T follicular helper cell (primary cell): ENCODE results near the gene ZFYVE28.

Experiments
- DNase-seq: peaks from one replicate; pipeline ENCODE4 v3.0.0-alpha.2; 2020; ENCODE audit warnings: low read depth

ZFYVE28 gene

DNA sequence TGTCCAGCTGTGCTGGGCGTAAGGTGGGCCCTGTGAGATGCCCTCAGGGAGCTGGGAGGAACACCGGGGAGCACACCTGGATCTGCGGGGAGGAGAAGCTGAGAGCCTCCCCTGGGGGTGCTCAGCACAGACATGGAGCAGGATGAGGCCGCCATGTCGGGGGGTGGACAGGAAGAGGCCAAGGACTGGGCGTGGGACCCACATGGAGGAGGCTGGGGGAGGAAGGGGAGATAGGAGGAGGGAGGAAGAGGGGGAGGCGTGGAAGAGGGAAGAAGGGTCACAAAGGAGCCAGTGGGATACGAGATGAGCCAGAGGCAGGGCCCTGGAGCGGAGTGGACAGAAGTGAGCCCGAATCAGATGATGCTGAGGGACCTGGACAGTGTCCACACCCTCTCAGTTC lies 66.3 kb downstream of the ZFYVE28 start:
- DNase-seq: no peak

DNA sequence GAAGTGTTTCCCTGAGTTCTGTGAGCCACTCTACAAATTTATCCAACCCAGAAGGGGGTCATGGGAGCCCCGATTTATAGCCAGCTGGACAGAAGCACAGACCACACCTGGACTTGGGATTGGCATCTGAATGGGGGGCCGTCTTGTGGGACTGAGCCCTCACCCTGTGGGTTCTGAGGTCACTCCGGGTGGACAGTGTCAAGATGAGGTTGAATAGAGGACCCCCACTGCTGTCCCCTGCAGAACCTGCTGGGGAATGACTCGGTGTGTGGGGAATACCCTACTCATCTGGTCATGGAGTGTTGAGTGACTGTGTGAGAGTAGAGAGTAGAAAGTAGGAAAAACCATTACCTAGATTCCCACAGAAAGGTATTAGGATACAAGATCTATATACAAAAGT lies 67.5 kb downstream of the ZFYVE28 start:
- DNase-seq: no peak

DNA sequence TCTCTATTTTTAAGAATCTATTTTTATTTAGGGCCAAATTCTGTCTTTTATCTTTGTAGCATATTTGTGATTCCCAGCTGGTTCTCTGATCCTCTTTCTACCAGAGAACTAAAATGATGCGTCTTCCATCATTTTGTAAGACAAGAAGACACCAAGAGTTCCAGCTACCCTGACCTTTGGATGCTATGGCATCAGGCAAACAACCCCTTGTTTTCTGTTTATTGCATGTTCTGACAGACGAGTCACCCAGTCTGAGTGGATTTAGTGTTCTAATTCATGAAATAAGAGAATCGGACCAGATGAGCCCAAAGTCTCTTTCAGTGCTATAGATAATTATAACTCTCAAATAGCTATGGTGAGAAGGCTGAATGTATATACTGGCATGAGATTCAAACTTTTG lies 69.7 kb downstream of the ZFYVE28 start:
- DNase-seq: no peak

DNA sequence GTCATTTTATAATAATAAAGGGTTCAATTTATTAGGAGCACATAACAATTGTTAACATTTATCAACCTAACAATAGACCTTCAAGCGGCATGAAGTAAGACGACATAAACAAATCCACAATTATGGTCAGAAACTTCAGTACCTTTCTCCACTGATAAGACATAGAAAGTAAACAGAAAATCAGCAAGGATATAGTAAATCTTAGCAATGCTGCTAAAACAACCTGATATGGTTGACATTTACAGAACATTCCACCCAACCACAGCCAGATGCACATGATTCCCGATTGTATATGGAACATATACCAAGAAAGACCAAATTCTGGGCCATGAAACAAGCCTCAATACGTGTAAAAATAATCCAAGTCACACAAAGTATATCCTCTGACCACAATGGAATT lies 71.3 kb downstream of the ZFYVE28 start:
- DNase-seq: no peak

DNA sequence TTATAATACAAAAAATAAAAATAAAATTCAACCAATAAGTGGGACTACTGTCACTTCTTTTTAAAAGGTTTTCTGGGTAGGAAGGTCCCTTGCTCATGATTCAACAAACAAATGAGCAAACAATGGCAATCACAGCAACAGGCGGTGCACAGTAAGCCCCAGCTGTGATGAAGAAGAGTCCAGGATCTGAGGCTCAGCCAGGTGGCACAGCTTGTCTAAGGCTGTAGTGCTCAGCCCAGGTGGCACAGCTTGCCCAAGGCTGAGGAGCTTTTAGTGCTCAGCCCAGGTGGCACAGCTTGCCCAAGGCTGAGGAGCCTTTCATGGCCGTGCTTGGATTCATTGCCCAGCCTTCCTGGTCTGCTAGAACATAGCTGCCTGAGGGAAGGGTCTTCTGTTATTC lies 75.0 kb downstream of the ZFYVE28 start:
- DNase-seq: no peak

DNA sequence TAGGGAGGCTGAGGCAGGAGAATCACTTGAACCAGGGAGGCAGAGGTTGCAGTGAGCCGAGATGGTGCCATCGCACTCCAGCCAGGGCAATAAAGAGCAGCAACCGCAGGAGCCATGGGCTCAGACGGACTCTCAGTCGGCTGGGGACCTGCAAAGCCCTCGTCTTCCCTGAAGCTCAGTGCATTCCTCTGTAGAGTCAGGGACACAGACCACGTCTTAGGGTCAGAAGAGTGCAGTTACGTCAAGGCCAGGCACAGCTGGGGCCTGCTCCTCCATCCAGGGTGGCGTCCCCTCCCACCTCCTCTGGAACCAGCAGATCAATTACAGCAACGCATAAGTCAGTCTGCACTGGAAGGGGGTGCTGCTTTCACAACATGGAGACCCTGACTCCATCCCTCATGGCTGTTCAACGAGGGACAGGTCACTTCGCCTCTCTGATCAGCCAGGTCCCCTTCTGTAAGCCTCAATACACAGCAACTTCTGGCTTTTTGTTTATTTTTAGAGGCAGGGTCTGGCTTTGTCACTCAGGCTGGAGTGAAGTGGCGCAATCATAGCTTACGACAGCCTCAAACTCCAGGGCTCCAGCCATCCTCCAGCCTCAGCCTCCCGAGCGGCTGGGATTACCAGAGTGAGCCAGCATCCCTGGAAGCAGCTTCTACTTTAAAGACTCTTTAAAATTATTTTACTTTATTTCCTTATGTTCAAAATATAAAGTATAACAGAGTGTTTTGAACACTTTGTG lies 76.4 kb downstream of the ZFYVE28 start:
- no peak for DNase-seq

DNA sequence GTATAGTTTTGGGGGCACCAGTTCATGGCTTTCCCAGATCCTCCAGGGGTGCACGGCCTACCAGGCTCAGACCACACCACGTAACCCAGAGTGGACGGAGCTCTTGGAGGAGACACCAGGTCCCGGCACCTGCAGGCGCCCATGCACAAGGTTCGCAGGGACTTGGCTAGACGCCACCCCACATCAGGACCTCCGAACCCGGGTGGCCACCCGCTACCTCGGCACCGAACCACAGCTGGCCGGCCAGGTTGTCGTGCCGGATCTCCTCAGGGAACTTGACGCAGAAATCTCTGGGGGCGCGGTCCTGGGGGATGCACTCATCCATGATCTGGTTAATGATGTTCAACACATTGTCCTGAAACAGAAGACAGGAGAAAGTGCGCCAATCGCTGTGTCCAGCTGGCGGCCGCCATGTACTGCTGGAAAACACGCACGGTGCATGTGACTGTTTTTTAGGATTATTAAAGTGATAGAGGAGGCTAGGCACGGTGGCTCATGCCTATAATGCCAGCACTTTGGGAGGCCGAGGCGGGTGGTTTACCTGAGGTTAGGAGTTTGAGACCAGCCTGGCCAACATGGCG lies 77.1 kb downstream of the ZFYVE28 start:
- no peak for DNase-seq

DNA sequence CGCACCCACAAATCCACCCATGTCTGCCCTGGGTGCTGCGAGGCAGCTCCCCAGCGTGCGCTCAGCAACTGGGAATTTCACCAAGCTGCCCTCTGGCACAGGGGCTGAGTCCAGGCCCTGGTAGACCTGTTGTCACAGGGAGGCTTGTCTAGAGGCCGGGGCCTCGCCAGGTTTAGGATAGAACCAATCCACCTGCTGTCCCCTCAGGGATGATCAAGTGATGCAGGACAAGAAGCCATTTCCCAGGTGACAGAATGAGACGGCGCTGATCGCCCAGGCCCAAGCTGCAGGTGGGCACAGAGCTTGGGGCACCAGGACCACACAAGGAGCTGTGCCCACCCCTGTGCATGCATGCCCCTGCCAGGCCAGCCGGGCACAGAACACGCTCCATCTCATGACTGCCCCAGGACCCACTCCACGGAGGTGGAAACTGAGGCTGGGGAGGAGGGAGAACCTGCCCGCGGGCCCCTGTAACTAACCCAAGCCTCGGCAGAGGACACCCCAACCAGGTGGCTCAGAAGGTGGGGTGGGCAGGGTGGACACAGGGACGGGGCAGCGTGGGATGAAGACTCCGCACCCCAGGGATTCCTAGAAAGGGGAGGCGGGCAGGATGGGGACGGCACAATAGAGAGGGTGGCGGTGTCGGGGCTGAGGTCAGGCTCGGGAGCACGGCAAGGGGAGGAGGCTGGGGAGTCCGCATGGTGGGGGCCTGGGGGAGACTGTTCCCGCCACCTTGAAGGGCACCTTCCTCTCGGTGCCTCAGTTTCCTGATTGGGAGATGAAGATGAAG lies 78.0 kb downstream of the ZFYVE28 start:
- no peak for DNase-seq

DNA sequence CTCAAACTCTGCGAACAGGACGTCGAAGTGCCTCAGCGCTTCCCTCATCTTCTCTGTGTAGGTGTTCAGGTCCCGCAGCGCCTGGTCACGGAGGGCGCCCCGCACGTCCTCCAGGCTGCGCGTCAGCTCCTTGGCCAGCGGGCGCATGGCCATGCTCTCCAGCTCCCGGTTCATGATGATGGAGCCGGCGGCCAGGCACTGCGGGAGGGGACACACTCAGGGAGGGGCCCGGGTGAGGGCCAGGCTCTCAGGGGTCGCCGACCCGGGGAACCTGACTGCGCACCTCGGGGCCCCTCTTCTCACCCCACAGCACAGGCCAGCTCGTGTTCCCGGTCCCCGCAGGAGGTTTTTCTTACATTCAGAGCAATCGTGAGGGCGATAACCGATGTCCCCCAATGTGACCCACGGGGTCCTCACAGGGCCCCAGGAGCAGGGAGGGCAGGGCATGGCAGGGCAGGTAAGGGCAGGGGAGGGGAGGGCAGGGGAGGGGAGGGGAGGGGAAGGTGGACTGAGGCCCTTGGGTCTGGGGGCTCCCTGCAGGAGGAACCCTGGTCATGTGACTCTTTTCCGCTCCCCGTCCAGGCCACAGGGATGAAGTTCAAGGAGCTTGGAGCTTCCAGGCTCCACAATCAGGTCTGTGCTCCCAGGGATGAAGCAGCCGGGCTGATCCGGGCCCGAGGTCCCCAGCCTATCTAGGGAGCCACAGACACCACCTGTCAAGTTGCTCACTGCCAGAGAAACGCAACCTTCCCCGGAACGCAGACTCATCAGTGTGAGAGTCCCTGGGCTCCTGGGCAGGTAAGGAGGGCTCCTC lies 78.8 kb downstream of the ZFYVE28 start:
- no peak for DNase-seq

DNA sequence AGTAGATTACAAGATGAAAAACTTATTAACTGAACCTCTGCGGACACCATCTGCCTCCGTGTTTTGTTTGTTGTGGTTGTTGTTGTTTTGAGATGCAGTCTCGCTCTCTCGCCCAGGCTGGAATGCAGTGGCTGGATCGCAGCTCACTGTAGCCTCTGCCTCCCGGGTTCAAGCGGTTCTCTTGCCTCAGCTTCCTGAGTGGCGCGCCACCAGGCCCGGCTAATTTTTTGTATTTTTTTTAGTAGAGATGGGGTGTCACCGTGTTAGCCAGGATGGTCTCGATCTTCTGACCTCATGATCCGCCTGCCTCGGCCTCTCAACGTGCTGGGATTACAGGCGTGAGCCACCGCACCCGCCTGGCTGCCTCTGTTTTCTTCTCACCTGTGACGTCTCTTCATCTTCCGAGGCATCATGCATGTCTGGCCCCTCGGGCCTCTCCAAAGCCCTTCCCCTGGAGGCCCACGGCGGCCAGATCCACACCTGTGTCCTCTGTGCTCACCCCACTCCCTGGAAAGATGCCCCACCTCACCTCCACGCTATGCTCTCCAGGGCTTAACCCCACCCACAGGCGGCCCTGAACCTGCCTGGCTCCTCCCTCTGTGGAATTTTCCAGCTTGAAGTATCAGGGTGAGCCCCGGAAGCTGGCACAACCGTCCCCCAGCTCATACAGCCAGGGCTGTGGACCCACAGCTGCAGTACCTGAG lies 79.5 kb downstream of the ZFYVE28 start:
- DNase-seq: no peak

DNA sequence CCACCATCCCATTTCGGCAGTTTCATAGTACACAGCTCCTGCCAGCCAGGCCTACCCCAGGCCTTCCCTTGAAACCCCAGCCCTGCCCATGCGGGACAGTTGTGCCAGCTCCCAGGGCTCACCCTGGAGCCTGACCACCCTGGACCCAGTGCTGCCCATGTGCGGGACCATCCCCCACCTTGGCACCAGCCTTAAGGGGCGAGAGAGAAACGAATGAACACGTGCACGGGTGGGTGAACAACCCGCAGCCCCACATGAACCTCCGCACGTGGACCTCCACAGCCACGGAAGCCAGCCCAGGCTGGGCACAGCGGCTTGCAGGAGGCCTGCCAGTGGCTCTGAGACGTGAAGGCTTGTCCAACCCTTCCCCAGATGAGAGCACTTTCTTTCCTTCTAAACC lies 80.5 kb downstream of the ZFYVE28 start:
- no peak for DNase-seq

DNA sequence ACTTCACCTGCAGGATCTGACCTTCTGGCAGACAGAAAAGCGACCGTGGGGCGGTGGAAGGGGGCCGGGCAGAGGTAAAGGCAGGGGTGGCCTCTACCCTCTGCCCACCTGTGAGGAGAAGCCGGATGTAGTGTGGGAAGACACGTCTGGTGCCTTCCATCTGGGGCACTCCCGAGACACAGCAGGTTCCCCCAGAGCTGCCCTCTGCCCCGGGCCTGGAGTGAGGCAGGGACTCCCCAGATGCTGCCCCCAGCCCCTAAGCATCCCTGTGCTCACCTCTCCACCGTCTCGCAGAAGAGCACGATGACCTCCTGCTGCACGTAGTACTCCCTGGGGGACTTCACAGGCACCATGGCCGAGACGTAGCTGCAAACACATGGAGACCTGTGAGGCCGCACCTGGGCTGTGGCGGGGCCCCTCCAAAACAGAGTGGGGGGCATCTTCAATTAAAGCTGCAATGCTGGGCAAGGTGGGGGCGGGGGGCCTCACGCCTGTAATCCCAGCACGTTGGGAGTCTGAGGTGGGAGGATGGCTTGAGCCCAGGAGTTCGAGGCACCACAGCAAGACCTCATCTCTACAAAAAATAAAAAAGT lies 81.2 kb downstream of the ZFYVE28 start:
- no peak for DNase-seq

DNA sequence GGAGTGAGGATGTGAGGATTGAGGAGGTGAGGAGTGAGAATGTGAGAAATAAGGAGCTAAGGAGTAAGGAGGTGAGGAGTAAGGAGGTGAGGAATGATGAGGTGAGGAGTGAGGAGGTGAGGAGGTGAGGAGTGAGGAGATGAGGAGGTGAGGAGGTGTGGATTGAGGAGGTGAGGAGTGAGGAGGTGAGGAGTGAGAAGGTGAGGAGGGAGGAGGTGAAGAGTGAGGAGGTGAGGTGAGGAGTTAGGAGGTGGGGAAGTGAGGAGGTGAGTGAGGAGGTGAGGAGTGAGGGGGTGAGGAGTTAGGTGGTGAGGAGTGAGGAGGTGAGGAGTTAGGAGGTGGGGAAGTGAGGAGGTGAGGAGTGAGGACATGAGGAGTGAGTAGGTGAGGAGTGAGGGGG lies 81.8 kb downstream of the ZFYVE28 start:
- no peak for DNase-seq

DNA sequence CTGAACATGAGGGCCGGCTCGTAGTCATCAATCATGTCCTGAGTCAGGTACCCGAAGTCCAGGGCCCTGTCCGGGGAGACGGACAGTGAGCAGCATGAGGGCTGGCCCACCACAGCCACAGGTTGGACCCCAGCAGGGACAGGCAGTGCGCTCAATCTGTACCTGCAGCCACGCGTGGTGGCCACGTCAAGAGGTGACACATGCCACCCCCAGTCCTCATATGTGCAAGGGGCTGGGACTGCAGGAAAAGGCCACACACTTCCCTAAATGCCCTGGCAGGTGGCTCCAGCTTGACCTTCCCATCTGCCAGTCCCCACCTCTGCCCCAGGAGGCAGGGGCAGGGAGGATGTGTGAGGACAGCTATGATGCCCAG lies 82.7 kb downstream of the ZFYVE28 start:
- DNase-seq: no peak

DNA sequence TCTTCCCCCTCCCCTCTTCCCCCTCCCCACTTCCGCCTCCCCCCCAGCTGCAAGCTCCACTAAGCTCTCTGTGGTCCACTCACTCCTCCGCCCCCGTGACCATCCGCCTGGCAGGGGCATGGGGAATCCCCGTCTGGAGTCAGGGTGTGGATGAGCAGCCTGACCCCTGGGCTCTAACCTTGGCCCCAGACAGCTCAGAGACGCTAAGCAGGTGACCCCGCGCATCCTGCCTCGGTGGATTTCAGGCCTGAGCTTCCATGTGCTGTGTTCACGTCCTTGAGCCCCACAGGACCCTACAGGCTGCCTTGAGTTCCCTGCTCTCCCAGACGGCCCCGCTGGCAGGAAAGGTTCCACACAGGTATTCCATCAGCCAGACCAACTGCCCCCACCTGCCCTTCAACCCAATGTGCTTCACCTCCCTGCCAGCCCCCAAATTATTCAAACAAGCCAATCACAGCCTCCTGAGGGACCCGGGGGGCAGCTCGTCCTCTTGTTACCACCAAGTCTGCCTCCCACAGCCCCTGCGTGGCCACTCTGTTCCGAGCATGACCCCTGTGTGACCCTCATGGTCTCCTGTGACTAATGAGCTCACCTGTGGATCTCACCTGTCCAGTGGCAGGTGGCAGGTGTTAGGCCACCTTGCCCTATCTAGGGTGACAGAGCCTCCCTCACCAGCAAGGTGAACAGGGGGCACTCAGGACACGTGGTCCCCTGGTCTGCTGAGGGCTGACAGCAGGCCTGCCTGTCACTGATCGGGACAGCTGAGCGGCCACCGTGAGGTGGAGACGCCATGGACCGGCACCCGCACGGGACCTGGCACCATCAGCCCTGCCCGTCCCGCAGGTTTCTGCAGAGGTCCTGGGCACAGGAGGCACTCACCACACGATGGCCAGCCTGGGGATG lies 83.4 kb downstream of the ZFYVE28 start:
- no peak for DNase-seq

DNA sequence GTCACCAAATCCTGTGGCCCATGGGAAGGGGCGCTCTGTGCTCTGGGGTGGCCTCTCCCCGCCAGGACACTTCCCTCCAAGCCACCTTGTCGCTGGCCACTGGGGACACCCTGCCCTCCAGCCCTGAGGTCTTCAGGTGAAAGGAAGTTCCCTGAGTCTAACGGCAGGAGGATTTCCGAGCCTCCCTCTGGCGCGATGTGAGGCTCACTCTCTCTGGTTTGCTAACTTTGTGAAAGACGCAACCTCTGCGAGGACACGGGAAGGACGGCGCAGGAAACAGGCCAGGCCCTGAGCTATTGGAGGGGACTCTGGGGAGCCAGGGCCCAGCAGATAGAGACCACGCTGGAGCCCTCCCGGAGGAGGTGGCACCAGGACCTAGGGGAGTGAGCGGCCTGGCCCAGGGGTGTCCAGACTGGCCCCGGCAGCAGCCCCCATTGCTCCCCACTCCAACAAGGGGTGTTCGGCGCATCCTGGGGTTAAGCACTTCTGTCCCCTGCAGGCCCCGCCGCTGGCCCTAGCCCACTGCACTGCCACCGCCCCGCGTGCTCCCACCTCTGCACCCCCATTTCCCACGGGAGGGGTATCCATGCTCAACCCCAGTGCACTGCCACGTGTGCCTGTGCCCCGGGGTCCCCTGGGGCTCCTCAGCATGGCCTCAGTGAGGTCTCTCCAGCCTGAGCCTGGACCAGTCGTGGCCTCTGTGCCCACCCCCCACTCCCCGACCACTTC lies 84.4 kb downstream of the ZFYVE28 start:
- DNase-seq: no peak

DNA sequence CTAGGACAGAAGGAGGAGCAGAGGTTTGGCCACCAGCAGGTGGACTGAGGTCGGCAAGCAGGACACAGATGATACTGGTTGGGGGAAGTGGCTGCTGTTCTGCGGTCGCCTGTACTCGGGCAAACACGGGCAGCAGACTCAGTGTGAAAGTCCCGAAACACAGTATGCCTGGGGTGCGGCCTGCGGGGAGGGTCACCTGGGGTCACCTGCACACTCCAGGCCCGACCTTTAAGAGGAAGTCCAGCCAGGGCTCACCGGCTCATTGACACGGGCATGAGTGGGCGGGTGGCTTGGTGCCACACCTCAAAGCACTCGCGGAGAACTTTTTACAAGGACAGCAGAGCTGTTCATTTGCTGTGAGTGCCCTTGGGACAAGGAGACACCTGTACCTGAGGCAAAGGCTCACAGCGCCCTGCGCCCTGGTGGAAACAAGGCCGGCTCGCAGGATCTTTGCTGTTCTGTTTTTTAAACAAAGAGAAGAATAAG lies 85.0 kb downstream of the ZFYVE28 start:
- no peak for DNase-seq

DNA sequence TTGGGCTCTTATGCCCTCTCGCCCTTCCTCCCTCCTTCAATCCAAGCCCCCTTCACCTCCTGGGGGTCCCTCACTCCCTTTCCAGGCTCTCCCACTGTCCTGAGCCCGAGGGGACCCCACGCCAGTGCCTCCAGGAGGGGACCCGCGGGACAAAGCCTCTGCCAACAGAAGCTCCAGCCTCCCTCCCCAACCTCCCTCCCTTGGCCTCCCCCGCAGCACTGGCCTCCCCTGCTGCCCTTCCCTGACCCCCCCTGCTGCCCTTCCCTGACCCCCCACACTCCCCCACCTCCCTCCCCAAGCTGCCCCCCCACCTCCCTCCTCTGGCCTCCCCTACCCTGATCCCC lies 85.5 kb downstream of the ZFYVE28 start:
- DNase-seq: no peak

DNA sequence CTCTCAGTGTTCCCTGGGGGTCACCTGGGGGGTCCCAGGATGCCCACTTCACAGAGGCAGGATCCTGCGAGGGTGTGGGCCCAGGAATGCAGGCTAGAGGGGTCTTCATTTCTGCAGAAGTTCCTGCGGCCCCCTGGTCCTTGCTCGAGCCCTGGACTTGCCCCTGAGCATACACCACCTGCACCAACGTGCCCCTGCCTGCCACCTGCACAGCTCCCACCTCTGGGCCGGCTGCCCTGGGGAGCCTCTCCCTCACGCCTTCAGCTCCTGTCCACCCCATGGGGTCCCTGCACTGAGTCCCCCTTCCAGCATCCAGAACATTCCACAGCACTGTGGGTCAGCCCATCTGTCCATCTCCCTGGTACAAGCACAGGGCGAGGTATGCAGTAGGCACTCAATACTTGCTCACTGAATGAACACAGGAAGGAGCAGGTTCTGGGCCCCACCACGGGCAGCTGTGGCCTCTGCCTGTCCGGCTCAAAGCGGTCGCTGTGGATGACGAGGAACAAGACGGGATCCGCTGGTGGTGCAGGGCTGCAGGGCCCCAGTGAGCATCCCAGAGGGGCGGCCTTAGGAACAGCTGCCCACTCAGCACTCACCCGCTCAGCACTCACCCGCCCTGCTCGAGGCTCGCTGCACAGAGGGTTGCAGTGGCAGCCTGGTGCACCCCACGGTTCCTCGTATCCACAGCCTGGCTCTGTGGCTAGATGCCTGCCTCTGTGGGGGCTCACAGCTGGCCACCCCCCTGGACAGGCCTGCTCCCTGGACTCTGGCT lies 86.1 kb downstream of the ZFYVE28 start:
- no peak for DNase-seq
